Lung (tissue), 12 donors: ENCODE data around the gene ASAP2. TPM values are rescaled to one million over a fixed set of nuclear protein-coding genes. Genes with fewer than 3 reads are reported as not detected.
A peak's percentile ranks its signal among the peaks of the same experiment; 100 is the strongest.

Source experiments
- ATAC-seq: fragments of 200-7000 bp; cut with Tn5 transposase; one replicate; pipeline ENCODE4 v1.9.1; 2020; ENCODE audit warnings: moderate number of reproducible peaks; ENCODE audit not compliant: insufficient read depth, low FRiP score
- DNase-seq, 3 donors: peaks; one replicate each; pipeline ENCODE4 v3.0.0-alpha.2; 2013 to 2017
- H3K27ac ChIP-seq, 2 donors: one replicate each; pipeline ENCODE4 v1.5.1; 2013; ENCODE audit warnings: mild to moderate bottlenecking in 2 of 2, moderate library complexity in 2 of 2, control low read depth in 1 of 2, inconsistent platforms in 1 of 2, low read depth in 1 of 2, low read length in 1 of 2
- H3K27me3 ChIP-seq, 3 donors: one replicate each; pipeline ENCODE4 v1.5.1; 2013; ENCODE audit warnings: low read length in 2 of 3; ENCODE audit not compliant: control insufficient read depth in 3 of 3, insufficient read depth in 3 of 3
- H3K36me3 ChIP-seq, 4 donors: one replicate each; pipeline ENCODE4 v1.5.1; 2013; ENCODE audit warnings: low read length in 4 of 4, mild to moderate bottlenecking in 1 of 4, moderate library complexity in 1 of 4; ENCODE audit not compliant: control insufficient read depth in 4 of 4, insufficient read depth in 4 of 4
- H3K4me1 ChIP-seq, 5 donors: one replicate each; pipeline ENCODE4 v1.5.1; 2013; ENCODE audit warnings: low read length in 5 of 5, mild to moderate bottlenecking in 2 of 5, moderate library complexity in 1 of 5; ENCODE audit not compliant: control insufficient read depth in 5 of 5, insufficient read depth in 5 of 5
- H3K4me3 ChIP-seq: one replicate; pipeline ENCODE4 v1.5.1; 2013; ENCODE audit warnings: mild to moderate bottlenecking, control low read depth, moderate library complexity
- H3K9ac ChIP-seq, 2 donors: one replicate each; pipeline ENCODE4 v1.5.1; 2013; ENCODE audit warnings: low read length in 2 of 2, control low read depth in 1 of 2; ENCODE audit not compliant: insufficient read depth in 1 of 2
- H3K9me3 ChIP-seq, 4 donors: one replicate each; pipeline ENCODE4 v1.5.1; 2013; ENCODE audit warnings: low read length in 3 of 4, mild to moderate bottlenecking in 1 of 4, moderate library complexity in 1 of 4; ENCODE audit not compliant: control insufficient read depth in 4 of 4, insufficient read depth in 3 of 4
- WGBS, 2 donors: extraction: QIAGEN DNeasy Blood & Tissue Kit; methylation state at CpG; one replicate each; pipeline ENCODE4 v1.1.7; 2013; 5-methylcytosine and 5-hydroxymethylcytosine counted together
- polyA plus RNA-seq, 2 donors: library from polyadenylated mRNA; stranded (reverse); fragments of 200-250 nt; gene quantifications; one replicate each; pipeline ENCODE4 v1.2.1, GENCODE V29; 2013
- total RNA-seq, 2 donors: library from RNA; depleted of rRNA in 1 of 2; stranded (reverse); fragments of >200 nt in 1 of 2; gene quantifications; one replicate each; pipeline ENCODE4 v1.2.1, GENCODE V29; 2014 to 2021
- TF ChIP-seq, protein P1 (sequence below): IDR thresholded peaks from 2 replicates; pipeline ENCODE4 v1.5.1; 2012; ENCODE audit warnings: mild to moderate bottlenecking; ENCODE audit errors: control extremely low read depth, extremely low read depth
- donor health status: control.
- donor health status: control.
- donor health status: Bipolar disorder and iron deficiency.
- donor health status: healthy.
- donor health status: DM: yes; HTN: yes; CAD: no.

Gene ASAP2
- total and polyA plus RNA-seq, 4 donors: 7.4 to 30.9 (median 17.0) TPM

DNA sequence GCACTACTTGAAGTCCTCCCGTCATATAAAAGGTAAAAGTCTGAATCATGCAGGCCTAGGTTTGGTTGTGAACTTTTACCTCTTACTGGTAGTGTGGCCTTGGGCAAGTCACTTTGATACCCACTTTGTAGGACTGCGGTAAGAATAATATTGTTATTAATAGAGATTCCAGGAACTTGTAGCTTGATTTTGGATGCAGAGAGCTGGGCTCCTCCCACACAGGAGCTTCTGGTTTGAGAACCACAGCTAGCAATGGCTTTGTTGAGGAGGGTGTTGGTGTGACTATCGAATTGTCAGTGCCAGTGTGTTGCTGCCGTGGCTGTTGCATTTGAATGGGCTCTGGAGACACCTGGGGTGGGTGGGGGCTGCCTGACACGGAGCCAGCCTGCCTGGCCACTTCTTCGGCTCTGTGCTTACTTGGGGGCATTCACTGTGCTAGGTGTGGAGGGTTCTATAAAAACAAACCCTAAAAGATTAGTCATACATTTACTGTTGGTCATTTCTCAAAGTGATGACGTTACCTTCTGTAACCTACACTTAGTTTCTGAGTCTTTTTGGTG is 38.5 kb downstream of the ASAP2 start:
- H3K36me3 ChIP-seq: no peaks in the 10 kb centered on the region
- TF ChIP-seq, protein P1, sequence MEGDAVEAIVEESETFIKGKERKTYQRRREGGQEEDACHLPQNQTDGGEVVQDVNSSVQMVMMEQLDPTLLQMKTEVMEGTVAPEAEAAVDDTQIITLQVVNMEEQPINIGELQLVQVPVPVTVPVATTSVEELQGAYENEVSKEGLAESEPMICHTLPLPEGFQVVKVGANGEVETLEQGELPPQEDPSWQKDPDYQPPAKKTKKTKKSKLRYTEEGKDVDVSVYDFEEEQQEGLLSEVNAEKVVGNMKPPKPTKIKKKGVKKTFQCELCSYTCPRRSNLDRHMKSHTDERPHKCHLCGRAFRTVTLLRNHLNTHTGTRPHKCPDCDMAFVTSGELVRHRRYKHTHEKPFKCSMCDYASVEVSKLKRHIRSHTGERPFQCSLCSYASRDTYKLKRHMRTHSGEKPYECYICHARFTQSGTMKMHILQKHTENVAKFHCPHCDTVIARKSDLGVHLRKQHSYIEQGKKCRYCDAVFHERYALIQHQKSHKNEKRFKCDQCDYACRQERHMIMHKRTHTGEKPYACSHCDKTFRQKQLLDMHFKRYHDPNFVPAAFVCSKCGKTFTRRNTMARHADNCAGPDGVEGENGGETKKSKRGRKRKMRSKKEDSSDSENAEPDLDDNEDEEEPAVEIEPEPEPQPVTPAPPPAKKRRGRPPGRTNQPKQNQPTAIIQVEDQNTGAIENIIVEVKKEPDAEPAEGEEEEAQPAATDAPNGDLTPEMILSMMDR: no peak
- H3K27me3 ChIP-seq: no peaks in the 10 kb centered on the region
- WGBS, 2 donors: 69 to 74% methylated on average over 7 of the region's 7 CpGs
- H3K27ac ChIP-seq: no peak overlapping the region
- ATAC-seq (no peak), DNase-seq (no peak)
- no peaks in the 10 kb centered on the region for H3K9me3 ChIP-seq
- no peak overlapping the region for H3K4me3 ChIP-seq
- peaks cover 8 to 26% (median 13%) of the 10 kb centered on the region in 5 donors for H3K4me1 ChIP-seq
- no peak overlapping the region for H3K9ac ChIP-seq

DNA sequence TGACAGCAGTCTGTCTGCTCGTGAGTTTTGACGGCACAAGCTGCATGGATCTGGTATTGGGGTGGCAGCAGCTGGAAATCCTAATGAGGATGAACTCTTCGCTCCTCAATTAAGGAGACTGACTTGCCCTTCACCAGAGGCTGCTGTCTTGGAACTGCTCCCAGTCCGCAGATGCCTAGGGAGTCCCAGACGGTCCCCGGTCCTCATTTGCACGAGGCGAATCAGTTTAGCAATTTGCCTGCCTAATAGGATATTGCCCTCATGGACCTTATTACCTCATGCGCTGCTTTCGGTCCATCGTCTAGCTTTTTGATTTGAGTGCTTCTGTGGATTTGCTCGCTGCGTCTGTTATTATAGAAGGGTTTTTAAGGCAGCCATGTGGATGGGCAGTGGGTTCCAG is 40.6 kb downstream of the ASAP2 start:
- DNase-seq (peak in 1 of 3 donors; percentile 41), ATAC-seq (no peak)
- Histone ChIP-seq H3K9me3 (no peaks in the 10 kb centered on the region), H3K4me3 (no peak overlapping the region), H3K27ac (no peak overlapping the region), H3K4me1 (peaks cover 8 to 36% (median 15%) of the 10 kb centered on the region in 5 donors), H3K9ac (no peak overlapping the region), H3K36me3 (no peaks in the 10 kb centered on the region), H3K27me3 (no peaks in the 10 kb centered on the region)
- 82 to 87% methylated on average over 13 of the region's 13 CpGs for WGBS, 2 donors
- TF ChIP-seq, protein P1: no peak

DNA sequence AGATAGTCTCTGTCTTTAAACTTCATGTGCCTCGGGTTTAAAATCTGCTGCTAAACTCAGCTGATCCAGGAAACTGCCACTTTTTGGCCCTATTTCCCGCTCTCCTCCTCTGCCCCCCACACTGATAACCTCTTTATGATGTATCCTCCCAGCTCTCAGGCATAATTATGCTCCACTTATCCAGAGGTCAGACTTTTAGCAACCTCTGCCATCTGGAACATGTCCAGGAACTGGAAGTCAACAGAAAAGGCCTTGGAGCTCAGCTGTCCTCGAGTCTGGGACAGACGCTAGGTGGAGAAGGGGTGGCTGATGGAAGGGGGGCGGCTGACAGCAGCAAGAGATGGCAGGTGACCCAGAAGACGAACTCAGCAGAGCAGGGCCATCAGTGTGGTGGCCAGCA is 41.2 kb downstream of the ASAP2 start:
- no peak overlapping the region for H3K27ac ChIP-seq
- H3K27me3 ChIP-seq: no peaks in the 10 kb centered on the region
- H3K4me3 ChIP-seq: no peak overlapping the region
- 45 to 63% methylated on average over 6 of the region's 6 CpGs for WGBS, 2 donors
- H3K9ac ChIP-seq: no peak overlapping the region
- no peaks in the 10 kb centered on the region for H3K9me3 ChIP-seq
- ATAC-seq: no peak
- TF ChIP-seq, protein P1: no peak
- H3K4me1 ChIP-seq: peaks cover 8 to 36% (median 15%) of the 10 kb centered on the region in 5 donors
- peak in 1 of 3 donors; percentile 58 for DNase-seq
- H3K36me3 ChIP-seq: no peaks in the 10 kb centered on the region

- Histone ChIP-seq H3K27me3 (no peaks in the 10 kb centered on the region), H3K36me3 (no peaks in the 10 kb centered on the region), H3K9ac (no peak overlapping the region), H3K9me3 (no peaks in the 10 kb centered on the region), H3K4me3 (no peak overlapping the region), H3K4me1 (peaks cover 8 to 36% (median 15%) of the 10 kb centered on the region in 5 donors), H3K27ac (no peak overlapping the region)
- no peak for ATAC-seq
- no peak for DNase-seq
- TF ChIP-seq, protein P1: no peak
- 87% methylated on average over 7 of the region's 7 CpGs for WGBS, 2 donors
These were observed 41.8 kb downstream of the ASAP2 start for GRCh38 chr2:9248363-9248762.
